ENCODE results near the gene TGIF2.

GRCh38 chr20:36562724-36563123 is 10.7 kb upstream of the TGIF2 start:
- TF ChIP-seq CTCF (IDR thresholded peaks at IDR 0.05): no peak
- TF ChIP-seq POLR2AphosphoS5 (IDR thresholded peaks at IDR 0.05): no peak
- TF ChIP-seq EP300 (IDR thresholded peaks at IDR 0.05): no peak
- no peak for TF ChIP-seq POLR2A (IDR thresholded peaks at IDR 0.05)

All from upper lobe of left lung (tissue), 4 donors.